ENCODE measurements around the gene CXCR5. TPM values are rescaled to one million over a fixed set of nuclear protein-coding genes. Genes with fewer than 3 reads are reported as not detected.

CXCR5 gene
- total RNA-seq, 6 experiments from 2014 or later, result 0.07 TPM; not detected in 4

DNA sequence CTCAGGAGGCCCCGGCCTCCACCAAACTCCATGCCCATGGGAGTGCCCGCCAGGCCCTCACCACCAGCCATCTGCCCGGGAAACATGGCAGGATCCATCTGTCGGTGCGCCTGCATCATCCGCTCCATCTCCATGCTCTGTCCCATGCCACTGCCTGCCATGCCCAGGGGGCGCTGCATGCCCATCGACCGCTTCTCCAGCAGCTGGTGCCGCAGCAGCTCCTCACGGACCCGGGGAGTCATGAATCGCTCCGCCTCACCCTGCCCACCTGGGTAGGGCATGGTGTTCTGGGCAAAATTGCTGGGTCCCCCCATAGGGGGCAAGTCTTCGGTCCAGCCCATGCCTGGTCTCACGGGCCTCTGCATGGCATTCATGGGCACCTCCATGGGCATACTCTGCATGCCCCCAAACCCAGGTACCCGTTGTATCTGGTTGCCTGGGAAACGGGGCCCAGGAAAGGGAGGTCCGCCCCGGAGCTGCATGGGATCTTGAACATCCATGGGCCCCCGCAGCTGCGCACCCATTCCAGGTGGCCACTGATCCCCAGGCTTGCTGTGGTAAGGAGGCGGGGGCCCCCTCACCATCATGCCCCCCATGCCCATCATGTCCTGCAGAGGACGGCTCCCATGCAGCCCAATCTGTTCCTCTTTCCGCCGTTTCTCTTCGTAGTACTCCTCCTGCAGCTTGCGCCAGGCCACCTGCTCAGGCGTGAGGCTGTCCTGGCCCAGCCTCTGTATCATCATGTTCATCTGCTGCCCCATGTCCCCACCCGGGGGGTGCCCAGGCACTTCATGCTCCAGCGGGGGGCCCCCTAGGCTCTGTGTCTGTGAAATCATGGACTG lies 18.0 kb downstream of the CXCR5 start:
- ATAC-seq, result peak in 1 of 4 donors; percentile 11
- H3K9me3 ChIP-seq, result no peaks in the 10 kb centered on the region
- H3K4me3 ChIP-seq, result no peak overlapping the region
- H3K27ac ChIP-seq, result no peak overlapping the region
- TF ChIP-seq POLR2A (IDR thresholded peaks at IDR 0.05), result no peak
- TF ChIP-seq, protein P1, sequence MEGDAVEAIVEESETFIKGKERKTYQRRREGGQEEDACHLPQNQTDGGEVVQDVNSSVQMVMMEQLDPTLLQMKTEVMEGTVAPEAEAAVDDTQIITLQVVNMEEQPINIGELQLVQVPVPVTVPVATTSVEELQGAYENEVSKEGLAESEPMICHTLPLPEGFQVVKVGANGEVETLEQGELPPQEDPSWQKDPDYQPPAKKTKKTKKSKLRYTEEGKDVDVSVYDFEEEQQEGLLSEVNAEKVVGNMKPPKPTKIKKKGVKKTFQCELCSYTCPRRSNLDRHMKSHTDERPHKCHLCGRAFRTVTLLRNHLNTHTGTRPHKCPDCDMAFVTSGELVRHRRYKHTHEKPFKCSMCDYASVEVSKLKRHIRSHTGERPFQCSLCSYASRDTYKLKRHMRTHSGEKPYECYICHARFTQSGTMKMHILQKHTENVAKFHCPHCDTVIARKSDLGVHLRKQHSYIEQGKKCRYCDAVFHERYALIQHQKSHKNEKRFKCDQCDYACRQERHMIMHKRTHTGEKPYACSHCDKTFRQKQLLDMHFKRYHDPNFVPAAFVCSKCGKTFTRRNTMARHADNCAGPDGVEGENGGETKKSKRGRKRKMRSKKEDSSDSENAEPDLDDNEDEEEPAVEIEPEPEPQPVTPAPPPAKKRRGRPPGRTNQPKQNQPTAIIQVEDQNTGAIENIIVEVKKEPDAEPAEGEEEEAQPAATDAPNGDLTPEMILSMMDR (IDR thresholded peaks at IDR 0.05), result no peak
- no peaks in the 10 kb centered on the region for H3K27me3 ChIP-seq
- no peaks in the 10 kb centered on the region for H3K4me1 ChIP-seq
- WGBS (ENCODE audit: insufficient coverage, low coverage, low lambda C conversion rate, missing lambda C conversion rate), result 70% methylated on average over 6 of the region's 31 CpGs
- intact Hi-C loops (cut with DNase I), result loop anchor here (10.0 kb wide), 2 partner anchors 53 to 207 kb away; partner anchors contain the start of gene UPK2 (in 1 of the 2)
- H3K36me3 ChIP-seq, result peaks cover 0 to 56% (median 24%) of the 10 kb centered on the region in 4 donors
- no peak for DNase-seq

DNA sequence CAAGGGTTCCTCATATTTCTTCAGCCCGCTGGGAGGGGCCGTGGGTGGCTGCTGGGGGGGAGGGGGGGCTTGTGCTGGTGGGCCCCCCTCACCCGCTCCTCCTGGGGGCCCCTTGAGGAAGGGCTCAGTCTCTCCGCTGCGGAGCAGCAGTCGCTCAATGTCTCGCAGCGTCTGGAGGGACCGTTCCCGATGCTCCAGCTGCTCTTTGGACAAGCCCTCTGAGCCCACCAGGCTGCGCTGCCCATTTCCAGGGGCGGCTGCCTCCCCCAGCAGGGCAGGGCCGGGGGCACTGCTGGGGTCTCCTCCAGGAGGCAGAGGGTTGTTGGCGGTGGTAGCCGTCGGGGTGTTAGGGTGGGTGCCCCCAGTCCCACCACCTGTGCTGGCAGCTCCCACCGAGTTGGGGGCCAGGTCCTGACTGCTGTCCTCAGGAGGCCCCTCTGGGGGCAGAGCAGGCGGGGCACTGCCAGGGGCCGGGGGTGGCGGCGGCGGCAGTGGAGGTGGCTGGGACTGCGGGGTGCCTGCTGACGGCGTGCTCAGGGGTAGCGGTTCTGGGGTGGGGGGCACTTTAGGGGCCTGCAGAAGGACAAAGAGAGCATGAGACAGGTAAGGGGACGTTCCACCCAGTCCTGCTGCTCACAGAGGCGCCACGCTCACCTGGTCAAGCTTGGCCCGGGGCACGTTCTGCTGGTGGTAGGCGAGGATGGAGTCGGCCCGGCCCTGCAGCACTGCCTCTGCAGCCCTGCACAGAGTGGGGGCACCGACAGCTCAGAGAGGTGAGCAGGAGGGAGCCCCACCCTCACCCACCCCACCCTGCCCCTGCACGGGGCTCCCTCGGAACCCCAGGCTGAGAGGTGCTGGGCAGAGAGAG lies 18.9 kb downstream of the CXCR5 start:
- intact Hi-C loops (cut with DNase I), result loop anchor here (10.0 kb wide), 2 partner anchors 52 to 208 kb away; partner anchors contain the start of gene UPK2 (in 1 of the 2)
- H3K9me3 ChIP-seq, result no peaks in the 10 kb centered on the region
- no peak overlapping the region for H3K27ac ChIP-seq
- no peaks in the 10 kb centered on the region for H3K4me1 ChIP-seq
- H3K36me3 ChIP-seq, result peaks cover 0 to 56% (median 24%) of the 10 kb centered on the region in 4 donors
- no peak overlapping the region for H3K4me3 ChIP-seq
- H3K27me3 ChIP-seq, result no peaks in the 10 kb centered on the region
- no peak for TF ChIP-seq POLR2A (IDR thresholded peaks at IDR 0.05)
- TF ChIP-seq, protein P1 (IDR thresholded peaks at IDR 0.05), result no peak
- ATAC-seq, result no peak
- peak in 1 of 3 donors; percentile 49 for DNase-seq
- WGBS (ENCODE audit: insufficient coverage, low coverage, low lambda C conversion rate, missing lambda C conversion rate), result 83% methylated on average over 5 of the region's 37 CpGs

DNA sequence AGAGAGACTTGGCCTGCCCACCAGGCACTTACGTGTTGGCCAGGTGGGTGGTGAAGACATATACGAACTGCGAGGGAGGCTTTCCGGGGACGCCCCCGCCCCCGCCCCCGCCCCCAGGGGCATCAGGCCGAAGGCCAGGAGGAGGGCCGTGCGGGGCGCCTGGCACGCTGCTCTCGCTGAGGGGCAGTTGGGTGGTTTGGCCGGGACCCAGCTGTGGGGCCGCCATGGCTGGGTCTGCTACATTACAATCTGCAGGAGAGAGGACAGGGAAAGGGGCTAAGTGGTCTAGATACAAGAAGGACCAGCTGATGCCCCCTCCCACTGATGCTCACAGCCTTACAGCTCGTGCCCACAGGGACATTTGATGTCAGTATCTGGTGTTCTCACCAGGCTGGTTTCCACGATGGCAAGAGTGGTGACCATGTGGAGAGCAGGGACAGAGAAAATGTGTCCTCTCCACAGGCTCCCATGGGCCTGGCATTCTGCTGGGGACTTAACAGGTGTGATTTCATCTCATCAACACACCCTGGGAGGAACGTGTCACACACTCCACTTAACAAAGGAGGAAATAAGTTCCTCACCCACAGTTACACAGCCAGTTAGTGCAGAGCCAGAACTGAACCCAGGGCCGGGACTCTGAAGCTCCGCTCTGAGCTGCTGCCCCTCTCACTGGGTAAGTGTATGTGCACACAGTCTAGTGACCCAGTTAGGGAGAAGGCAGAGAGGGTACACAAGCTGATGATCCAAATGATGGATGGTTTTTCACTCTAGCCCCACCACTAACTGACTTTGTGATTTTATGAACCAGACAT lies 19.7 kb downstream of the CXCR5 start:
- DNase-seq (no peak), ATAC-seq (no peak)
- 100% methylated on average over 2 of the region's 21 CpGs for WGBS (ENCODE audit: insufficient coverage, low coverage, low lambda C conversion rate, missing lambda C conversion rate)
- Histone ChIP-seq H3K27me3 (no peaks in the 10 kb centered on the region), H3K9me3 (no peaks in the 10 kb centered on the region), H3K4me1 (no peaks in the 10 kb centered on the region), H3K27ac (no peak overlapping the region), H3K36me3 (peaks cover 0 to 56% (median 24%) of the 10 kb centered on the region in 4 donors), H3K4me3 (no peak overlapping the region)
- TF ChIP-seq POLR2A (IDR thresholded peaks at IDR 0.05), result no peak
- TF ChIP-seq, protein P1 (IDR thresholded peaks at IDR 0.05), result no peak
- intact Hi-C loops (cut with DNase I), result loop anchor here (10.0 kb wide), 2 partner anchors 51 to 209 kb away; partner anchors contain the start of gene UPK2 (in 1 of the 2)
